ENCODE data around the gene B3GALT6.

Gene B3GALT6

DNA sequence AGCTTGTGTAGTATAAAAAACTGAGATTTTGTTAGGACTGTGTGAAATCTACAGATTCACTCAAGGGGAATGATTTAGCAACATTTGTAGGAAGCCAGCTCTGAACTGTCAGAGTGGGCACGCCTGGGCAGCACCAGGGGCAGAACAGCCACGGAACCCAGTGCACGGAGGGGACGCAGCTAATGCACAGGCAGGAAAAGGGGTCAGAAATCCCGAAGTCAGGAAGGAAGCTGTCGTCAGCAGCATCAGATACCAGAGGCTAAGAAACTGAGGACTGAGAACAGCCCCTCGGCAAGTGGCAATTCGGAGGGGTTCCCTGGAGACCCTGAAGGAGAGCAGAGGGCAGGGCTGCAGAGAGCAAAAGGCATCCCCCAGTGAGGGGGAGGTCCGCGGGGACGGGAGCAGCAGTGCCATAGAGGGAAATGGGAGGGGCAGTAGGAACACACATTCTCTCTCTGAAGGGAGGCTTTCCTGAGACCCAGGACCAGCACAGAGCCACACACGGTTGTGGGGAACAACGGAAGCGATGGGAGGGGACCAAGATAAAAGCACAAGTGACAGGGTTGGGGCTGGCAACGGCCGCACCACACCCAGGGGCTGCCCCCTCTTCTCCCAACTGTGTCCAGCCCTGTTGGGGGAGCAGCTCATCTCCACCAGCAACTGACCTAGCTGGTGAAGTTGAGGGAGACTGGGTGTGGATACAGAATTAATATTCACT, 29.0 kb downstream of the B3GALT6 start:
- no peak overlapping the region for H2BK120ac ChIP-seq (ENCODE audit: insufficient read depth, low read length, poor library complexity)
- H3K4me1 ChIP-seq (ENCODE audit: control insufficient read depth in 1 of 2, insufficient read depth in 2 of 2, low read length in 2 of 2), result peaks cover 0 to 4% of the 10 kb centered on the region in 2 experiments
- no peaks in the 10 kb centered on the region for H3K79me1 ChIP-seq (ENCODE audit: low read length)
- peaks cover 5% of the 10 kb centered on the region for H3K9me3 ChIP-seq (ENCODE audit: insufficient read depth, low read depth, low read length)
- H3K9ac ChIP-seq (ENCODE audit: low read length), result no peak overlapping the region
- peaks cover 74 to 75% of the 10 kb centered on the region in 2 experiments for H3K36me3 ChIP-seq (ENCODE audit: control insufficient read depth in 1 of 2, insufficient read depth in 2 of 2, low read length in 2 of 2)
- no peak overlapping the region for H3K18ac ChIP-seq (ENCODE audit: low read length)
- no peak overlapping the region for H2AK5ac ChIP-seq (ENCODE audit: low read length)
- no peaks in the 10 kb centered on the region for H3K27me3 ChIP-seq (ENCODE audit: insufficient read depth, low read length)
- H2BK12ac ChIP-seq (ENCODE audit: low read length), result no peak overlapping the region
- H4K12ac ChIP-seq (ENCODE audit: low read depth, low read length), result no peak overlapping the region
- no CpG with 5 or more reads among the region's 16 CpGs for WGBS (ENCODE audit: extremely low coverage, insufficient coverage, insufficient read length)
- H3K4ac ChIP-seq (ENCODE audit: low read depth, low read length), result no peak overlapping the region
- H3K4me3 ChIP-seq (ENCODE audit: low read depth, low read length), result no peak overlapping the region
- no peak for DNase-seq
- no peak overlapping the region for H2AFZ ChIP-seq (ENCODE audit: insufficient read depth, low read length, poor library complexity)
- no peak overlapping the region for H2BK5ac ChIP-seq (ENCODE audit: low read depth, low read length, poor library complexity)
- H3K14ac ChIP-seq (ENCODE audit: low read length), result no peak overlapping the region
- no peaks in the 10 kb centered on the region for H3K79me2 ChIP-seq (ENCODE audit: control insufficient read depth, insufficient read depth, low read length, poor library complexity)
- no peak overlapping the region for H3K23ac ChIP-seq (ENCODE audit: low read length)
- H3K4me2 ChIP-seq (ENCODE audit: low read length), result no peak overlapping the region
- H3K27ac ChIP-seq (ENCODE audit: low read depth, low read length), result no peak overlapping the region
- H4K8ac ChIP-seq (ENCODE audit: low read depth, low read length), result no peak overlapping the region
- H4K91ac ChIP-seq (ENCODE audit: low read depth, low read length), result no peak overlapping the region

- H3K14ac ChIP-seq (ENCODE audit: low read length), result no peak overlapping the region
- no peak overlapping the region for H4K8ac ChIP-seq (ENCODE audit: low read depth, low read length)
- H3K27ac ChIP-seq (ENCODE audit: low read depth, low read length), result no peak overlapping the region
- no peak overlapping the region for H3K4ac ChIP-seq (ENCODE audit: low read depth, low read length)
- H2BK5ac ChIP-seq (ENCODE audit: low read depth, low read length, poor library complexity), result no peak overlapping the region
- no peaks in the 10 kb centered on the region for H3K79me1 ChIP-seq (ENCODE audit: low read length)
- H2AFZ ChIP-seq (ENCODE audit: insufficient read depth, low read length, poor library complexity), result no peak overlapping the region
- H4K12ac ChIP-seq (ENCODE audit: low read depth, low read length), result no peak overlapping the region
- no peak for DNase-seq
- no peak overlapping the region for H3K4me2 ChIP-seq (ENCODE audit: low read length)
- H4K91ac ChIP-seq (ENCODE audit: low read depth, low read length), result no peak overlapping the region
- H2AK5ac ChIP-seq (ENCODE audit: low read length), result no peak overlapping the region
- no peak overlapping the region for H3K4me3 ChIP-seq (ENCODE audit: low read depth, low read length)
- H3K23ac ChIP-seq (ENCODE audit: low read length), result no peak overlapping the region
- peaks cover 69 to 72% of the 10 kb centered on the region in 2 experiments for H3K36me3 ChIP-seq (ENCODE audit: control insufficient read depth in 1 of 2, insufficient read depth in 2 of 2, low read length in 2 of 2)
- H3K18ac ChIP-seq (ENCODE audit: low read length), result no peak overlapping the region
- no peak overlapping the region for H3K9ac ChIP-seq (ENCODE audit: low read length)
- WGBS (ENCODE audit: extremely low coverage, insufficient coverage, insufficient read length), result no CpG with 5 or more reads among the region's 17 CpGs
- no peaks in the 10 kb centered on the region for H3K27me3 ChIP-seq (ENCODE audit: insufficient read depth, low read length)
- no peak overlapping the region for H2BK120ac ChIP-seq (ENCODE audit: insufficient read depth, low read length, poor library complexity)
- H3K79me2 ChIP-seq (ENCODE audit: control insufficient read depth, insufficient read depth, low read length, poor library complexity), result no peaks in the 10 kb centered on the region
- H3K4me1 ChIP-seq (ENCODE audit: control insufficient read depth in 1 of 2, insufficient read depth in 2 of 2, low read length in 2 of 2), result peaks cover 0 to 4% of the 10 kb centered on the region in 2 experiments
- H3K9me3 ChIP-seq (ENCODE audit: insufficient read depth, low read depth, low read length), result peaks cover 5% of the 10 kb centered on the region
- no peak overlapping the region for H2BK12ac ChIP-seq (ENCODE audit: low read length)
Measured at GRCh38 chr1:1262071-1262470, 30.0 kb downstream of the B3GALT6 start.

GRCh38 chr1:1262758-1263157, 30.7 kb downstream of the B3GALT6 start:
- H2BK5ac ChIP-seq (ENCODE audit: low read depth, low read length, poor library complexity), result no peak overlapping the region
- no peak overlapping the region for H2BK12ac ChIP-seq (ENCODE audit: low read length)
- no peak overlapping the region for H4K12ac ChIP-seq (ENCODE audit: low read depth, low read length)
- no peak overlapping the region for H3K4ac ChIP-seq (ENCODE audit: low read depth, low read length)
- H3K79me1 ChIP-seq (ENCODE audit: low read length), result no peaks in the 10 kb centered on the region
- no peak overlapping the region for H2AFZ ChIP-seq (ENCODE audit: insufficient read depth, low read length, poor library complexity)
- no peak overlapping the region for H4K8ac ChIP-seq (ENCODE audit: low read depth, low read length)
- H3K14ac ChIP-seq (ENCODE audit: low read length), result no peak overlapping the region
- H3K27me3 ChIP-seq (ENCODE audit: insufficient read depth, low read length), result no peaks in the 10 kb centered on the region
- H3K18ac ChIP-seq (ENCODE audit: low read length), result no peak overlapping the region
- no peak overlapping the region for H3K9ac ChIP-seq (ENCODE audit: low read length)
- H4K91ac ChIP-seq (ENCODE audit: low read depth, low read length), result no peak overlapping the region
- H2BK120ac ChIP-seq (ENCODE audit: insufficient read depth, low read length, poor library complexity), result no peak overlapping the region
- no peak overlapping the region for H2AK5ac ChIP-seq (ENCODE audit: low read length)
- H3K79me2 ChIP-seq (ENCODE audit: control insufficient read depth, insufficient read depth, low read length, poor library complexity), result no peaks in the 10 kb centered on the region
- no CpG with 5 or more reads among the region's 8 CpGs for WGBS (ENCODE audit: extremely low coverage, insufficient coverage, insufficient read length)
- no peak overlapping the region for H3K4me2 ChIP-seq (ENCODE audit: low read length)
- H3K36me3 ChIP-seq (ENCODE audit: control insufficient read depth in 1 of 2, insufficient read depth in 2 of 2, low read length in 2 of 2), result peaks cover 71 to 74% of the 10 kb centered on the region in 2 experiments
- H3K23ac ChIP-seq (ENCODE audit: low read length), result no peak overlapping the region
- no peak overlapping the region for H3K4me3 ChIP-seq (ENCODE audit: low read depth, low read length)
- peaks cover 5% of the 10 kb centered on the region for H3K9me3 ChIP-seq (ENCODE audit: insufficient read depth, low read depth, low read length)
- H3K27ac ChIP-seq (ENCODE audit: low read depth, low read length), result no peak overlapping the region
- no peak for DNase-seq
- H3K4me1 ChIP-seq (ENCODE audit: control insufficient read depth in 1 of 2, insufficient read depth in 2 of 2, low read length in 2 of 2), result peaks cover 0 to 4% of the 10 kb centered on the region in 2 experiments

- Histone ChIP-seq H3K79me2 (ENCODE audit: control insufficient read depth, insufficient read depth, low read length, poor library complexity) (no peaks in the 10 kb centered on the region), H3K36me3 (ENCODE audit: control insufficient read depth in 1 of 2, insufficient read depth in 2 of 2, low read length in 2 of 2) (peaks cover 72 to 77% of the 10 kb centered on the region in 2 experiments), H4K12ac (ENCODE audit: low read depth, low read length) (no peak overlapping the region), H3K9me3 (ENCODE audit: insufficient read depth, low read depth, low read length) (peaks cover 2% of the 10 kb centered on the region), H3K79me1 (ENCODE audit: low read length) (no peaks in the 10 kb centered on the region), H4K8ac (ENCODE audit: low read depth, low read length) (no peak overlapping the region), H3K9ac (ENCODE audit: low read length) (no peak overlapping the region), H2AK5ac (ENCODE audit: low read length) (no peak overlapping the region), H3K4me2 (ENCODE audit: low read length) (no peak overlapping the region), H4K91ac (ENCODE audit: low read depth, low read length) (no peak overlapping the region), H2BK120ac (ENCODE audit: insufficient read depth, low read length, poor library complexity) (no peak overlapping the region), H3K14ac (ENCODE audit: low read length) (no peak overlapping the region), H3K27me3 (ENCODE audit: insufficient read depth, low read length) (no peaks in the 10 kb centered on the region), H3K4me1 (ENCODE audit: control insufficient read depth in 1 of 2, insufficient read depth in 2 of 2, low read length in 2 of 2) (peaks cover 0 to 4% of the 10 kb centered on the region in 2 experiments), H2AFZ (ENCODE audit: insufficient read depth, low read length, poor library complexity) (no peak overlapping the region), H2BK12ac (ENCODE audit: low read length) (no peak overlapping the region), H3K23ac (ENCODE audit: low read length) (no peak overlapping the region), H3K4ac (ENCODE audit: low read depth, low read length) (no peak overlapping the region), H3K18ac (ENCODE audit: low read length) (no peak overlapping the region), H3K27ac (ENCODE audit: low read depth, low read length) (no peak overlapping the region), H2BK5ac (ENCODE audit: low read depth, low read length, poor library complexity) (no peak overlapping the region), H3K4me3 (ENCODE audit: low read depth, low read length) (no peak overlapping the region)
- no CpG with 5 or more reads among the region's 9 CpGs for WGBS (ENCODE audit: extremely low coverage, insufficient coverage, insufficient read length)
- DNase-seq, result no peak
Measured at GRCh38 chr1:1264026-1264425, 32.0 kb downstream of the B3GALT6 start.

Measured in trophoblast cell (in vitro differentiated cells and primary cell).